ENCODE measurements around the gene ETAA1.

Gene ETAA1

GRCh38 chr2:67397143-67397986 is at the start of gene ETAA1:
Gene ETAA1, plus strand, starts transcription at chr2:67397333. Its CDS starts 116 bp downstream, at chr2:67397449.
- peaks cover 12% of the 10 kb centered on the region; the same call in 1 of the 2 replicates for H3K4me1 ChIP-seq (ENCODE audit: control insufficient read depth, insufficient read depth, low read length)
- H3K9me3 ChIP-seq (ENCODE audit: control insufficient read depth, insufficient read depth, low read length): no peaks in the 10 kb centered on the region
- peak within 1 kb of the TSS; percentile 97 for H3K9ac ChIP-seq (ENCODE audit: low read depth, low read length)
- peaks cover 28% of the 10 kb centered on the region for H3K36me3 ChIP-seq (ENCODE audit: control insufficient read depth, insufficient read depth, low read length)
- H3K27me3 ChIP-seq (ENCODE audit: control insufficient read depth, insufficient read depth, low read length): no peaks in the 10 kb centered on the region
- H3K4me3 ChIP-seq (ENCODE audit: low read depth, low read length): peak within 1 kb of the TSS; percentile 99
- peak within 1 kb of the TSS; percentile 95 for H3K27ac ChIP-seq (ENCODE audit: low read depth, low read length)

- no peaks in the 10 kb centered on the region for H3K27me3 ChIP-seq (ENCODE audit: control insufficient read depth, insufficient read depth, low read length)
- H3K4me1 ChIP-seq (ENCODE audit: control insufficient read depth, insufficient read depth, low read length): 0 out of 2 replicates have a peak, but pooled peaks cover 6% of the 10 kb centered on the region
- H3K27ac ChIP-seq (ENCODE audit: low read depth, low read length): no peak overlapping the region
- no peaks in the 10 kb centered on the region for H3K36me3 ChIP-seq (ENCODE audit: control insufficient read depth, insufficient read depth, low read length)
- H3K9me3 ChIP-seq (ENCODE audit: control insufficient read depth, insufficient read depth, low read length): peaks cover 8% of the 10 kb centered on the region
- no peak overlapping the region for H3K4me3 ChIP-seq (ENCODE audit: low read depth, low read length)
- no peak overlapping the region for H3K9ac ChIP-seq (ENCODE audit: low read depth, low read length)
Observed at GRCh38 chr2:67366832-67367412, 30.2 kb upstream of the ETAA1 start.

- H3K36me3 ChIP-seq (ENCODE audit: control insufficient read depth, insufficient read depth, low read length): no peaks in the 10 kb centered on the region
- no peak overlapping the region for H3K9ac ChIP-seq (ENCODE audit: low read depth, low read length)
- H3K27me3 ChIP-seq (ENCODE audit: control insufficient read depth, insufficient read depth, low read length): no peaks in the 10 kb centered on the region
- no peak overlapping the region for H3K27ac ChIP-seq (ENCODE audit: low read depth, low read length)
- H3K9me3 ChIP-seq (ENCODE audit: control insufficient read depth, insufficient read depth, low read length): peaks cover 3% of the 10 kb centered on the region; the same call in 1 of the 2 replicates
- no peak overlapping the region for H3K4me3 ChIP-seq (ENCODE audit: low read depth, low read length)
- H3K4me1 ChIP-seq (ENCODE audit: control insufficient read depth, insufficient read depth, low read length): no peaks in the 10 kb centered on the region
Observed at GRCh38 chr2:67374481-67374880, 22.7 kb upstream of the ETAA1 start.

GRCh38 chr2:67374949-67375348 is 22.2 kb upstream of the ETAA1 start:
- H3K9ac ChIP-seq (ENCODE audit: low read depth, low read length): no peak overlapping the region
- H3K4me3 ChIP-seq (ENCODE audit: low read depth, low read length): no peak overlapping the region
- H3K36me3 ChIP-seq (ENCODE audit: control insufficient read depth, insufficient read depth, low read length): no peaks in the 10 kb centered on the region
- no peak overlapping the region for H3K27ac ChIP-seq (ENCODE audit: low read depth, low read length)
- H3K4me1 ChIP-seq (ENCODE audit: control insufficient read depth, insufficient read depth, low read length): no peaks in the 10 kb centered on the region
- peaks cover 3% of the 10 kb centered on the region; the same call in 1 of the 2 replicates for H3K9me3 ChIP-seq (ENCODE audit: control insufficient read depth, insufficient read depth, low read length)
- no peaks in the 10 kb centered on the region for H3K27me3 ChIP-seq (ENCODE audit: control insufficient read depth, insufficient read depth, low read length)

- H3K4me1 ChIP-seq (ENCODE audit: control insufficient read depth, insufficient read depth, low read length): no peaks in the 10 kb centered on the region
- no peak overlapping the region for H3K27ac ChIP-seq (ENCODE audit: low read depth, low read length)
- H3K4me3 ChIP-seq (ENCODE audit: low read depth, low read length): no peak overlapping the region
- H3K36me3 ChIP-seq (ENCODE audit: control insufficient read depth, insufficient read depth, low read length): no peaks in the 10 kb centered on the region
- H3K9ac ChIP-seq (ENCODE audit: low read depth, low read length): no peak overlapping the region
- H3K27me3 ChIP-seq (ENCODE audit: control insufficient read depth, insufficient read depth, low read length): no peaks in the 10 kb centered on the region
- H3K9me3 ChIP-seq (ENCODE audit: control insufficient read depth, insufficient read depth, low read length): peaks cover 3% of the 10 kb centered on the region; the same call in 1 of the 2 replicates
Observed at GRCh38 chr2:67378555-67378954, 18.6 kb upstream of the ETAA1 start.

GRCh38 chr2:67379048-67379447 is 18.1 kb upstream of the ETAA1 start:
- no peak overlapping the region for H3K9ac ChIP-seq (ENCODE audit: low read depth, low read length)
- H3K9me3 ChIP-seq (ENCODE audit: control insufficient read depth, insufficient read depth, low read length): peaks cover 3% of the 10 kb centered on the region; the same call in 1 of the 2 replicates
- no peaks in the 10 kb centered on the region for H3K36me3 ChIP-seq (ENCODE audit: control insufficient read depth, insufficient read depth, low read length)
- no peaks in the 10 kb centered on the region for H3K27me3 ChIP-seq (ENCODE audit: control insufficient read depth, insufficient read depth, low read length)
- H3K27ac ChIP-seq (ENCODE audit: low read depth, low read length): no peak overlapping the region
- H3K4me3 ChIP-seq (ENCODE audit: low read depth, low read length): no peak overlapping the region
- H3K4me1 ChIP-seq (ENCODE audit: control insufficient read depth, insufficient read depth, low read length): no peaks in the 10 kb centered on the region

GRCh38 chr2:67384123-67384822 is 12.9 kb upstream of the ETAA1 start:
- Histone ChIP-seq H3K27ac (ENCODE audit: low read depth, low read length) (no peak overlapping the region), H3K9me3 (ENCODE audit: control insufficient read depth, insufficient read depth, low read length) (no peaks in the 10 kb centered on the region), H3K4me3 (ENCODE audit: low read depth, low read length) (no peak overlapping the region), H3K36me3 (ENCODE audit: control insufficient read depth, insufficient read depth, low read length) (no peaks in the 10 kb centered on the region), H3K4me1 (ENCODE audit: control insufficient read depth, insufficient read depth, low read length) (peaks cover 12% of the 10 kb centered on the region), H3K9ac (ENCODE audit: low read depth, low read length) (no peak overlapping the region), H3K27me3 (ENCODE audit: control insufficient read depth, insufficient read depth, low read length) (no peaks in the 10 kb centered on the region)

GRCh38 chr2:67388680-67389079 is 8.5 kb upstream of the ETAA1 start:
- peak overlapping the region; percentile 20; the same call in 1 of the 2 replicates for H3K9ac ChIP-seq (ENCODE audit: low read depth, low read length)

GRCh38 chr2:67389286-67389685 is 7.8 kb upstream of the ETAA1 start:
- Histone ChIP-seq H3K27me3 (ENCODE audit: control insufficient read depth, insufficient read depth, low read length) (no peaks in the 10 kb centered on the region), H3K4me1 (ENCODE audit: control insufficient read depth, insufficient read depth, low read length) (peaks cover 37% of the 10 kb centered on the region), H3K36me3 (ENCODE audit: control insufficient read depth, insufficient read depth, low read length) (no peaks in the 10 kb centered on the region), H3K9me3 (ENCODE audit: control insufficient read depth, insufficient read depth, low read length) (no peaks in the 10 kb centered on the region), H3K9ac (ENCODE audit: low read depth, low read length) (peak overlapping the region; percentile 45), H3K4me3 (ENCODE audit: low read depth, low read length) (peak overlapping the region; percentile 34; the same call in 1 of the 2 replicates), H3K27ac (ENCODE audit: low read depth, low read length) (peak overlapping the region; percentile 80)

More at GRCh38 chr2:67388680-67389079, 8.5 kb upstream of the ETAA1 start:
- Histone ChIP-seq H3K27ac (ENCODE audit: low read depth, low read length) (peak overlapping the region; percentile 80), H3K27me3 (ENCODE audit: control insufficient read depth, insufficient read depth, low read length) (no peaks in the 10 kb centered on the region), H3K4me3 (ENCODE audit: low read depth, low read length) (peak overlapping the region; percentile 34; the same call in 1 of the 2 replicates), H3K36me3 (ENCODE audit: control insufficient read depth, insufficient read depth, low read length) (no peaks in the 10 kb centered on the region), H3K9me3 (ENCODE audit: control insufficient read depth, insufficient read depth, low read length) (no peaks in the 10 kb centered on the region), H3K4me1 (ENCODE audit: control insufficient read depth, insufficient read depth, low read length) (peaks cover 37% of the 10 kb centered on the region)

- Histone ChIP-seq H3K9ac (ENCODE audit: low read depth, low read length) (peak overlapping the region; percentile 45), H3K4me1 (ENCODE audit: control insufficient read depth, insufficient read depth, low read length) (peaks cover 41% of the 10 kb centered on the region), H3K36me3 (ENCODE audit: control insufficient read depth, insufficient read depth, low read length) (no peaks in the 10 kb centered on the region), H3K27me3 (ENCODE audit: control insufficient read depth, insufficient read depth, low read length) (no peaks in the 10 kb centered on the region), H3K27ac (ENCODE audit: low read depth, low read length) (peak overlapping the region; percentile 53), H3K4me3 (ENCODE audit: low read depth, low read length) (no peak overlapping the region), H3K9me3 (ENCODE audit: control insufficient read depth, insufficient read depth, low read length) (no peaks in the 10 kb centered on the region)
Observed at GRCh38 chr2:67389788-67390187, 7.3 kb upstream of the ETAA1 start.

Data from HUES48 (cell line).